Posterior vena cava (tissue), 2 donors: ENCODE results near the gene CADPS. TPM values are rescaled to one million over a fixed set of nuclear protein-coding genes. Genes with fewer than 3 reads are reported as not detected.
"Not testable (repeated sequence)": the region's sequence is repeated elsewhere in the genome, so short reads cannot be mapped to it uniquely, and the experiment has no call there.

Experiments
- DNase-seq: peaks from one replicate; pipeline ENCODE4 v3.0.0-alpha.2; 2020; ENCODE audit warnings: low spot score
- intact Hi-C, 2 donors: fragments of 100-400 bp; cut with DNase I; formaldehyde crosslinking; loops; one replicate each; pipeline versions ENCODE4 v1.14.1 to v1.14.2; 2022 to 2023
- total RNA-seq, 2 donors: library from RNA; stranded (reverse); fragmentation: NEBNext Ultra II Directional; extraction: Animal tissue kit (Norgen Biotek cat#: 25700); gene quantifications; one replicate each; pipeline ENCODE4 v1.2.1, GENCODE V29; 2021
- donor health status: DM: yes; HTN: yes; CAD: no.
- donor health status: DM: yes; HTN: yes; CAD: no.

CADPS gene
- total RNA-seq, 2 donors from 2014 or later = 1.6 to 2.2 TPM

DNA sequence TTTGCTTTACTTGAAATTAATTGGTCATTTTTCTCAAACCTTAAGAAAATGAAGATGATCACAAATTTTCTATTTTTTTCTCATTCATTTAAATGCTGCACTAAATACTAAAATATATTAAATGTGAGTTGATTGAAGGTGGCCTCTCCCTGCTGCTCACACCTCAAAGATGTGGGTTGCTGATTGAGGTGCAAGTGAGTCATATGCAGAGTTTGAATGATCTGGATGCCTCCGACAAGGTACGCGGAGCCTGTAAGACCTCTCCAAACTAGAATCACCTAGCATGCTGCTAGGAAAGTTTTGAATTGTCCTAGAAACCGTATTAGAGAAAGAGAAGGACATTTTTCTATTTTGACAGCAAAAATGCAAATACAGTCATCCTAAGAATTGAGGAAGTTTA, 290.6 kb downstream of the CADPS start:
- DNase-seq = no peak
- intact Hi-C loops = no loop called here

DNA sequence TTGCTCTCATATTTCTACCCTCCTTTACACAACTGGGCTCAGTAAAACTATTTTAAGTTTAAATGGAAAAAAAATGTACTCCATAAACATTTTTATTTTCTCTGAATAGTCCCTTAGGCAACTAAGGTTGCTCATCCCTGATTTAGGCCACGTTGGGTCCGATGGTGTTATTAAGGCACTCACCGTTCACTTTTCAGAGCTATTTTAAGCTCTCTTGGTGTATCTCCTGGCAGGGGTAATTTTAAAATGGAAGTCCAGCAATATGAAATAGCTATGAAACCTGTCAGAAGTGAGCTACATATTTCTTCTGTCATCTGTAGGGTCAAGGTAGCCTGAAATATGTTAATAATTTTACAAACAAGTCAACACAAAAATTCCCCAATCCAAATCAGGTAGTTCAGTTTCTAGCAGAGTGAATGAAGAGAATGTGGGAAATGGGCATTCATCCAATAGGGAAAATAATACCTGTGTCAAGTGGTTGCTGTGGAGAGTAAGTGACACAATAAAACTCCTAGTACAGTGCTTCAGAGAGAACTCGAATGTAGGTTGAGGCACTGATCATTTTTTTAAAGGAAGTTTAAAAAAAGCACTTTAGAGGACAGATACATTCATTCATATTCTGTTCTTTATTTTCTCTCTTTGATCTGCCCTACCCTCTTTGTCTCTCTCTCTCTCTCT, 292.6 kb downstream of the CADPS start:
- intact Hi-C loops = no loop called here
- DNase-seq = no peak

DNA sequence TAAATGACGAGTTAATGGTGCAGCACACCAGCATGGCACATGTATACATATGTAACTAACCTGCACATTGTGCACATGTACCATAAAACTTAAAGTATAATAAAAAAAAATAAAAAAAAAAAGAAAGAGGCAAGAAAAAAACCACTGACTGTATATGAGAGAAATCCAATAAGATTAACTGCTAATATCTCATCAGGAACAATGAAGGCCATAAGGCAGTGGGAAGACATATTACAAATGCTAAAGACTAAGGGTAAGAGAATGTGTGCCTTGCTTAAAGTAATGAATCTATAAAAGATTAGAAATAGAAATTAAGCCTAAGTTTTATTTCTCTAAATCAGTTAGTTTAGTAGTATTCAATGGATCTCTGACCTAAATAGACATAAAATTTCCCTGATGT, 294.7 kb downstream of the CADPS start:
- intact Hi-C loops, DNase-seq: not testable (repeated sequence)

DNA sequence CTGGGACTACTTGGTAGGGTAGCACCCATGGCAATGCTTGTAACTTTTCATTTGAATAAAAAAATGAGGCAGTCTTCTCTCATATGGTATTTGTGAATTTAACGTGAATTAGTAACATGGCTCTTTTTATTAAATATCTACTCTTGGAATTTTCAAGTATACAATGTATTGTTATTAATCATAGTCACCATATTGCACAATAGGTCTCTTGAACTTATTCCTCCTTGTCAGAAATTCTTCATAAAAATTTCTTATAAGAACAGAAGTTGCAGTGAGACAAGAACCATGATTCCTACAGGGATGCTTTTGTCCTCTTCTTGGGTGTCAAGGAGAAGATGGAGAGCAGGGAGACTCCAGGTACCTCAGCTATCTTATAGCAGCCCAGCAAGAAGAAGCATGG, 298.1 kb downstream of the CADPS start:
- intact Hi-C loops = no loop called here
- DNase-seq = no peak

DNA sequence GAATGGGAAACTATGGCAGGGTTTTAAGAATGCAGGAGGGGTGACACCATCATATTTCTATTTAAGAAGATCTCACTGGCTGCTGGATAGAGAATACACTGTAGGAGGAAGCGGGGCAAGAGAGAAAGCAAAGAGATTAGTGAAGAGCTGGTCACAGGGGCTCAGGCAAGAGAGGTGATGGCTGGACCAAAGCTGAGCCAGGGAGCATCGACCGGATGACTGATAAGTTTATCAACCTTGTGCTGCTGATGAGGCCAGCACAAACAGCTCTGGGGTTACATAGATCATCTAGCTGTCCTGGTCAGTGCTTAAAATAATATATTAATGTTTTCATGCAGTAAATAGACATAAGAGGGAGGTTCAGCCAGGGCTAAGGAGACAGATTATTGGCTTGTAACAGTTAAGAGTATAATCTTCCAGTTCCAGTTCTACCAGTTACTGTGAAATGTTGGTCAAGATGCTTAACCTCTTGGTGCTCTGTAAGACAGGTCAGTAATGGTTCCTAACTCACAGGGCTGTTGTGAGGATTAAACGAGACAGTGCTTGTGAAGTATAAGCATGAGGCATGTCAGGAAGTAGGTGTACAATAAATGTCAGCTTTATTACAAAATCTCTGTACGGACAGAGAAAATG, 300.8 kb downstream of the CADPS start:
- DNase-seq = no peak
- intact Hi-C loops = loop anchor here in 1 of 2 donors (5.0 kb wide), 1 partner anchor 1588 kb away; no protein-coding TSS in a partner anchor

DNA sequence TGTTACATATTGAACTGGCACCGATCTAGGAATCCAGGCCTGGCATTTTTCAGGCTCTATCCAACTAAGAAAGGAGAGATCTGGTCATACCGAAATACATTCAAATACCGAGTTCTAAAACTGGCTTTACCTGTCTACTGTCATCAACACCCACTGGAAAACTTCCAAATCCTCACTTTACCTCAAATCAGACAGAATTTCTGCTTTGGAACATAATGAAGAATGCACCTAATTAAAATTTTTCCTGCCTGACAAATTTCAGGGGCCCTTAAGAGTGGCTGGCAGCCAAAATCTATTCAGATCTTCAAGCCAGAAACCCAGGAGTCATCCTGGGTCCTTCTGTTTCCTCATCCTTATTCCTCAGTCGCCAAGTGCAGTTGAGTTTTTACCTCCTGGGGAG, 303.3 kb downstream of the CADPS start:
- no peak for DNase-seq
- intact Hi-C loops = loop anchor here in 1 of 2 donors (5.0 kb wide), 1 partner anchor 1590 kb away; no protein-coding TSS in a partner anchor

DNA sequence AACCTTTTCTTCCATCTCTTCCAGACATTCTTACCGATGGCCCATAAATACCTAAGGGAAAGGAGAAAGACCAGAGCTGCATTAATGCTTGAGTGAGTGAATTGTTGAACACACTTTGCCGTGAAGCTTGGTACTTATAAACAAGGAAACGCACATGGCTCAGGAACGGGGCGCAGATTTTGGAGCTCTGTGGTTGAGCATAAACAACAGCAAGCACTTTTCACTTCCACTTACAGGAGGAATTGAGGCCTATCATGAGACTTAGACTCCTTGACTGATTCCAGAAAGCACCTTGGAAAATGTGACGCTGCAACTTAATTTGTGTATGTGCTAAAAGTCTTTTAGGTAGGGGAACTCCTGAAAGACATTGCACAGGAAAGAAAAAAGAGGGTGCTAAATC, 304.3 kb downstream of the CADPS start:
- DNase-seq = no peak

DNA sequence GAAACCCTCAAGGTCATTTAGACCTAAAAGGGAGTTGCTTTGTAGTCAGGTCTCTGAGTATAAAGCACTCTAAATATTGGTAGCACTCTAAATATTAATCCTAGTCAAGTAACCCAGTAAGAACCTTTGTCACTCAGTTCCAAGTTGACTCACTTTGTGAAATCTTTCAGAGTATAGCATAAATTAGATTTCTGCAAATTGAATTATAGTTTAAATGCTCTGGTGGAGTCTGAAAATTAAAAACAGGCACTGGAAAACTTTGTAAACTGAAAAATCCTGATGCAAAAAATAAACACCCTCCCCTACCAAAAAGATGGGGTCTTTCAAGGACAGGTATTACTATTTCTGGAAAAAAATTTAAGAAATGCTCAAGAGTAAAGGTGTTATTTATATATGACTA, 305.6 kb downstream of the CADPS start:
- no peak for DNase-seq
- intact Hi-C loops = loop anchor here in 1 of 2 donors (5.0 to 10.0 kb wide), 2 partner anchors 235 to 1593 kb away; no protein-coding TSS in a partner anchor

More for the DNA sequence above, 304.3 kb downstream of the CADPS start:
- intact Hi-C loops = loop anchor here in 1 of 2 donors (5.0 kb wide), 1 partner anchor 1591 kb away; no protein-coding TSS in a partner anchor

DNA sequence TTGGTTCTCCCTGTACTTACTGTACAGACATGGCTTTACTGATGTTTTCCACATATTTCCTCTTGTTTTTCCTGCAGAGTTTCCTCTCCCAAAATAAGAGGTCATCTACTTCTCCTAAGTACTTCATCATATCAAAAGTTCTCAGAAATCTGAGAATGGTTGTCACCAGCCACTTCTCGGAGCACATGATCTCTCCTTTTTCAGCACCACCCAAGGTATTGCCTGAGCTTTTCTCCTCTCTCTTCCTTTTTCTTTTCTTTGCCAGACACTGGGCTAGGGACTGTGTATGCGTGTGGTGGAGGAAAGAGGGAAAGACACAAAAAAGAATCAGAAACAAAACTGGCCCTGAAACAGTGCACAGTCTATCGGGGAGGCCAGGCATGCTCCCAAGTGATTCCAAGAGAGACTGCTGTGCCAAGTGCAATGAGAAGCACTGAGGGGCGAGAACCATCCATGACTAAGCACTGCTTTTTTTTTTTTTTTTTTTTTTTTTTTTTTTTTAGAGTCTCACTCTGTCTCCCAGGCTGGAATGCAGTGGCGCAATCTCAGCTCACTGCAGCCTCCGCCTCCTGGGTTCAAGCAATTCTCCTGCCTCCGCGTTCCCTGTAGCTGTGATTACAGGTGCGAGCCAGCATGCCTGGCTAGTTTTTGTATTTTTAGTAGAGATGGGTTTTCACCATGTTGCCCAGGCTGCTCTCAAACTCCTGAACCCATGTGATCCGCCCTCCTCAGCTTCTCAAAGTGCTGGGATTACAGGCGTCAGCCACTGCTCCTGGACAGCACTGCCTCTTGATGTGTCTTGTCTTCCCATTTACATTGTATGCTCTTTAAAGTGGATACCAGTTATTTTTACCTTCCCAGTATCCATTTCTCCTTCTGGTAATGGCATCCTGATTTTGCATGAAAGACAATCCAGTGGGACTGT, 307.9 kb downstream of the CADPS start:
- peak; percentile 85 for DNase-seq
- intact Hi-C loops = loop anchor here in 1 of 2 donors (10.0 kb wide), 1 partner anchor 233 kb away; no protein-coding TSS in a partner anchor

DNA sequence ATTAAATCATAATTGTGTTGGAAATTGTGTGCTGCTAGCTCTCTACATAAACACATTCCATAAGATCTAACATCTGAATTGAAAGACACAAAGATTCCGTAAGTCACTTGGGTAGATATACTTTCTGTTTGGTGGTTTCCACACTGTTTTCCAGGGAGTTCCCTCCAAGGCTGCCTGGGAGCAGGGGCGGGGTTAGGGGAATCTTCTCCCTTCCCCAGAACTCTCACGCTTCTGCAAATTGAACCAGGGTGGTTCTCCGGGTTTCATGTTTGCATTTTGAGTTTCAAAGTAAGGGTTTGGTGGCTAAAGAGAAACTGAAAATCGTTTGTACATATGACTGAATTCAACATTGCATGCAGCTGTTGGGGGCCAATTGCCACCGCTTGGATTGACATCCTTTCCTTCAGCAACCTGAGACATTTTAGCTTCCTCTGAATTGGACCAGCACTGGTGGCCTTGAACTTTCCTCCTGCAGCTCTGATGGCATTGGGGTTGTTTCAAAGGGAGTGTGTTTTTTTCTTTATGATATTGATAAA, 309.1 kb downstream of the CADPS start:
- intact Hi-C loops = loop anchor here in 1 of 2 donors (10.0 kb wide), 1 partner anchor 231 kb away; no protein-coding TSS in a partner anchor
- no peak for DNase-seq

DNA sequence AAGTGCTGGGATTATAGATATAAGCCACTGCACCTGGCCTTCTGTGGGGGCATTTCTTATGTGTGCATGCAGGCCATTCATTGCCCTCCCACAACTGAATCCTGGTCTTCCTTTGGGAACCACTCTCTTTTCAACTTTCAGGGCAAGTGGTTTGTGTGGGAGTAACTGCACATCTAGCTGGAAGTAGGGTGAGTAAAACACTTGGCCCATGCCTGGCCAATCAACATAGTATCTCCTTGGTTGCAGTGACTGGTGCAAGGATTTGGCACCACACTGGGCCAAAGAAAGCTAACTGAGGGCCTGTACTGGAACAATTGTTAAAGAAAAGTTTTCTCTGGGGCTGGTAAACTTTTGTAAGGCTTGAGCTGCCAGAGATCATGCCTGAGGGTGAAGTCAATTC, 312.6 kb downstream of the CADPS start:
- DNase-seq = no peak
- intact Hi-C loops = loop anchor here in 1 of 2 donors (10.0 kb wide), 1 partner anchor 228 kb away; no protein-coding TSS in a partner anchor

DNA sequence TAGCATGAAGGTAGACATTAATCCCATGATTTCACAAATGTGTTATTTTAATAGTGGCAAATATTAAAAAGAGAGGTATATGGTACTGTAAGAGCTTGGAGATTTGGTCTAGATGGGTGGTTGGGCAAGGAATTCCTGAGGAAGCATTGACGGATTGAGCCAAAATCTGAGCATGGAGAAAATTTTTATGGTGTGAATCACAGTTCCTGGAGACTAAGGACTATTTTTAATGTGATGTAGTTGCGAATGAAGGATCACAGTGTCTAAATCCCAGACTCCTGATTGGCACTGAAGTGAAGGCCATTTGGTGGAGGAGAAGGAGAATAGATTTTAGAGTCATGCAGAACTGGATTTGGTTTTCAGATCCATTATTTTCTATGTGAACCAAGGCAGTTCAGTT, 313.2 kb downstream of the CADPS start:
- no peak for DNase-seq
- intact Hi-C loops = loop anchor here in 1 of 2 donors (10.0 kb wide), 1 partner anchor 227 kb away; no protein-coding TSS in a partner anchor

DNA sequence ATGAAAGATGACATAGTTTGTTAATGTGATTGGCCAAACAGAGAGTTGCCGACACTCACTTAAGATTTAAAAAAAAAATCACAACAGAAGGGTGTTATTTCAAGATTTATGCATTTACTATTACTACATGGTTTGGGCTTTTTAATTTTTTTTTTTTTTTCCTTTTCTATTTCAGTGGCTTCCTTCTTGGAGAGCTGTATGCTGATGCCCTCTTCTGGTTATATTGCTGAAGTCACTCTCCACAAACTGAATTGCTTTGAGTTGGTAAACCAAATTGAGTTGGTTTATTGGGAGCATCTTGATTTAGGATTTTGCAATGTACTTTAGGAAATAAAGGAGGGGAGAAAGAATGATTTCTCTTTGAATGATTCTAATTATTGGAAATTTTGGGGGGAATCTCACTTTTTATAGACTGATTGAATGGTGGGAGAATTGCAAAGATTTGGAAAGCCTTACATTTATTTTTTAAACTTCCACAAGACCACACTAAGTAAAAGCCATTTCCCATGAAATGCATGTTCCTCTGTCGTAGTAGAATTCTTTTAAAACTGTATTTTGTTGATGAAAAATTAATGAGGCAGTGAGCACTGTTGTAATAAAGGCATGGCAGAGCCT, 315.3 kb downstream of the CADPS start:
- intact Hi-C loops = loop anchor here in 1 of 2 donors (10.0 kb wide), 1 partner anchor 225 kb away; no protein-coding TSS in a partner anchor
- DNase-seq = no peak

DNA sequence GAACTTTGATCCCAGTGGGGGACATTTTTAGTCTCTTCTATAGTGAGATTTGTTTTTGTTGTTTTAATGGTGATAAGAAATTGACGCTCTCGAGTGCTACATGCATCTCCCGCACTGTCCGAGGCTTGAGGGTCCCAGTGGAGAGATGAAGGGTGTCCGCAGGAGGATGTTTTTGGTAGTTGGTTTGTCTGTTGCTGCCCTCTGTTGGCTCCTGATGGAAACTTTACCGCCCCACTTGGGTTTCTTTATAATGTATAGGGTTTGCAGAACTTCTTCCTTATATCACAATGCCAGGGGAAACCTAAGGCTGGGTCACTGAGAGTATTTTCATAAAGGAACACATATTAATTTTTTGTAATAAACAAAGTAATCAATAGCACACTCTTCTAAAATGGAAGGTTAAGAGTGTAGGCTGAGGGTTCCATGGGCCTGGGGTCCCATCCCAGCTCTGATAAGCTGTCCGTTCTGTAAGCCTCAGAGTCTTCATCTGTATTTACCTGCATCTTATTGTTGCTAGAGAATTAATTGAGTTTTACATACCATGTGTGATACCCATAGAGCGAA, 316.6 kb downstream of the CADPS start:
- intact Hi-C loops = no loop called here
- no peak for DNase-seq

DNA sequence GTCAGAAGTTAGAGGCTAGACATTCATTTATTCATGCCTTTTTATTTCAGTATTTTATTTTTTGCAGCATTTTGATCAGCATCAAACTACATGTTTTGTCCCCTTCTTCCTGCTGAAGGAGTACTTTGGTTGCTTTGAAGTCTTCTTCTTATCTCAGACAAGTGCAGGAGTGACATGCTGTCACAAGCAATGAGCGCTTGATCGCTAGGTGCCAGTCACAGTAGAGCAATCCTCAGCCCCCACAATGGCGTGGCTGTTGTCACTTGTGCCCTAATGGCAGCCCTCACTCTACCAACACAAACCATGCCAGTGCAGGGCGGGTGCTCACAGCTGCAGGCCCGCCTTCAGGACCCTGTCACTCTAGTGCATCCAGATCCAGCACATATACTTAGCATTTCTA, 317.2 kb downstream of the CADPS start:
- intact Hi-C loops = no loop called here
- no peak for DNase-seq

DNA sequence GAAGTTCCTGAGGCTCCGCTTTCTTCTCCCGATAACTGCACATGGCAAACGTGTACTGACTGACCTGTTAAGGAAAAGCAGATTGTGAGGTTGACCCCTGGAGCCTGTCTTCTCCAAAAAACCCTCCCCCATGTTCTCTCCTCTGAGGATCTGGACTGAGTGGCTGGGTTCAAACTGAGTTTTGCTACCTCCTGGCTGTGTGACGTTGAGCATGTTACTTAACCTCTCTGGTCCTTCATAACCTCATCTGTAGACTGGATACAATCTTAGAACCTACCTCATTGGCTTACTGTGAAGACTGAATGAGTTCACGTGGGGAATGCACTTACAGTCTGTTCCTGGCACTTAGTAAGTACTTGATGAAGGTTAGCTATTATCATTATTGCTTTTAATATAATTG, 317.8 kb downstream of the CADPS start:
- intact Hi-C loops = no loop called here
- DNase-seq = no peak

DNA sequence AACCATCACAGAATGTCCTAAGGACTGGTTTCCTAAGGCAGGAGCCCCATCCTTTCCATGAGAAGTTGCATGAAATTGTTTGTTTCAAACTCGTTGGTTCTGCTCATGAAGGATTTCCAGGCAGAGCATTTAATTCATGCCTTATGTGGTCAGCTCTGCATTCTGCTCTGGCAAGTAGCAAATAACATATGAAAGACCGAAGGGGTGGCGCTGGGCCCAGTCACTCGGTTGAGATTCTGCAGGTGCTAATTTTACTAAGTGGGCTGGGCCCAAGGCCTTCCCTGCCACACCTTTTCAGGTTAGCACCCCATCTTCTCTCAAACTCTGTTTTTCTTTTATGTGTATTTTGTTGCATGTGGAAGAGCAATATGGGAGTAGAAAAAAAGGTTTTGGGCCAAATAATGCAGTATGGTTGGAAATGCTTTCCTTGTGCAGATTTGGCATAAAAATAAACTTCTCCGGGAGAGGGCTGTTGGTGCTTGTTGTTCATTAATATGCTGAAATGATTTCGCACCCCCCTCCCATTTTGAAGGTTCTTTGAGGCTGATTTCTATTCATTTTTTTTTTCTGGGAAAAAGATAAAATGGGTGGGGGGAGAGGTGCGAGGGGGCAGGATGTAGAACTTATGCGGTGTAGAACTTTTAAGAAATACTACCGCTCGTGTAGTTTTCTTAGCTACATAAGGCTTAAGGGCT, 318.9 kb downstream of the CADPS start:
- intact Hi-C loops = no loop called here
- no peak for DNase-seq

DNA sequence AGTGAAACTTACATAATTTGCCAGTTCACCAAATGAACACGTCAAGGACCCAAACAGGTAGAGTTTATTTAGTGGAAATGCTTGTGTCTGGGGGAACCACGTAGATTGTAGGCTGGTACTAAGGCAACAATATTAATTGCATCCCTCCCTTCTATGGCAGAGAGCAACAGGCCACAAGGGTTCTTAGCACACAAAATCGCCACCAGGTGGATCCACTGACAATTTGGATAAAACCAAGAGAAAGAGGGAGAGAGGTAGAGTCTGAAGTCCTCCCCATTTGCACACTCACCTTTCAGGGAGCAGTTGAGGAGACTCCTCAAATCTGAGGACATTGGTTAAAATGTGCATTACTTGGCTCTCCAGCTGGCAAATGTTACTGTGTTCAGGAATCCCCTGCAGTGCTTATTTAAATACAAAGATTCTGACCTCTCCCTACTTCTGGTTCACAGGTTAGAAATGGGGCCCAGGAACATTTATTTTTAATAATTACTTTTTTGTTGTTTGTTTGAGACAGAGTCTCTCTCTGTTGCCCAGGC, 320.9 kb downstream of the CADPS start:
- DNase-seq = no peak
- intact Hi-C loops = no loop called here
